Measurements from ENCODE around the gene TMEM50B.
"Not testable (repeated sequence)": the region's sequence is repeated elsewhere in the genome, so short reads cannot be mapped to it uniquely, and the experiment has no call there.

Gene TMEM50B

GRCh38 chr21:33479679-33480480 is at the start of gene TMEM50B:
Gene TMEM50B (minus strand): TSS chr21:33479974. CDS start chr21:33468885, 11,089 bp downstream.
- peaks cover 21% of the 10 kb centered on the region for H3K4me1 Mint-ChIP-seq (ENCODE audit: low read depth)
- H3K36me3 Mint-ChIP-seq (ENCODE audit: low read depth) = no peaks in the 10 kb centered on the region
- H3K4me3 Mint-ChIP-seq = peak within 1 kb of the TSS; percentile 89
- H3K9me3 Mint-ChIP-seq = no peaks in the 10 kb centered on the region
- no peaks in the 10 kb centered on the region for H3K27me3 Mint-ChIP-seq
- H3K27ac Mint-ChIP-seq = peak within 1 kb of the TSS; percentile 87

- Mint-ChIP-seq H3K4me1 (ENCODE audit: low read depth) (no peaks in the 10 kb centered on the region), H3K9me3 (no peaks in the 10 kb centered on the region), H3K36me3 (ENCODE audit: low read depth) (peaks cover 64% of the 10 kb centered on the region), H3K4me3 (no peak overlapping the region), H3K27ac (no peak overlapping the region), H3K27me3 (no peaks in the 10 kb centered on the region)
Measured at GRCh38 chr21:33522953-33523349, 43.2 kb upstream of the TMEM50B start.

- Mint-ChIP-seq H3K27me3 (no peaks in the 10 kb centered on the region), H3K4me3 (no peak overlapping the region), H3K9me3 (no peaks in the 10 kb centered on the region), H3K36me3 (ENCODE audit: low read depth) (peaks cover 63% of the 10 kb centered on the region), H3K27ac (no peak overlapping the region), H3K4me1 (ENCODE audit: low read depth) (no peaks in the 10 kb centered on the region)
Measured at GRCh38 chr21:33522297-33522952, 42.7 kb upstream of the TMEM50B start.

DNA sequence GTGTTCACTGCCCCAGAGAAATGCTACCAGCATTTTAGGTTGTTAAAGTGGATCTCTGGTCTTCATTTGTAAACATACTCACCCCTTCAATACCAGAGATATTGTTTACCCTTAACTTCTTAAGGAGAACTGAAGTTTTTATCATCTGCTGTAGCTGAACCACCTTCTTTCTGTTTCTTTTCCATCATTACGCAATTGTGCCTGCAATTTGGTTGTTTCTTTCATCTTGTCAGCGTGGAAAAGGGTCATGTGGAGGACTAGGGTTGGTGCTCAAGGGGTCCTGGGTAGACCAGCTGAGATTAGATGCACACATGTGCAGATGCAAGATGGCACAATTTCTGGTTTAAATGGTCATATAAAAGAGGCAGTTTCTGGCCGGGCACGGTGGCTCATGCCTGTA is 39.1 kb upstream of the TMEM50B start:
- H3K27ac Mint-ChIP-seq = no peak overlapping the region
- no peaks in the 10 kb centered on the region for H3K9me3 Mint-ChIP-seq
- peaks cover 69% of the 10 kb centered on the region for H3K36me3 Mint-ChIP-seq (ENCODE audit: low read depth)
- peaks cover 6% of the 10 kb centered on the region for H3K4me1 Mint-ChIP-seq (ENCODE audit: low read depth)
- H3K4me3 Mint-ChIP-seq = no peak overlapping the region
- H3K27me3 Mint-ChIP-seq = no peaks in the 10 kb centered on the region

- Mint-ChIP-seq H3K27me3 (no peaks in the 10 kb centered on the region), H3K27ac (no peak overlapping the region), H3K36me3 (ENCODE audit: low read depth) (peaks cover 73% of the 10 kb centered on the region), H3K4me3 (no peak overlapping the region), H3K4me1 (ENCODE audit: low read depth) (peaks cover 6% of the 10 kb centered on the region), H3K9me3 (no peaks in the 10 kb centered on the region)
Measured at GRCh38 chr21:33514229-33514628, 34.5 kb upstream of the TMEM50B start.

DNA sequence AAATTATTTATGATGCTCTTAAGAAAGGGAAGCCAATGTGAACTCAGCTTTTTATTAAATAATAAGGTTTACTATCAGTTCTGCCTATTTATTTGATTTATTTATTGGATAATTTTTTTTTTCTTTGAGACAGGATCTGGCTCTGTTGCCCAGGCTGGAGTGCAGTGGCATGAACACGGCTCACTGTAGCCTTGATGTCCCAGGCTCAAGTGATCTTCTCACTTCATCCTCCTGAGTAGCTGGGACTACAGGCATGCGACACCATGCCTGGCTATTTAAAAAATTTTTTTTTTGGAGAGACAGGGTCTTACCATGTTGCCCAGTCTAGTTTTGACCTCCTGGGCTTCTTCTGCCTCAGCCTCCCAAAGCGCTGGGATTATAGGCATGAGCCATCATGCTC is 32.7 kb upstream of the TMEM50B start:
- Mint-ChIP-seq H3K27ac (no peak overlapping the region), H3K4me1 (ENCODE audit: low read depth) (peaks cover 6% of the 10 kb centered on the region), H3K9me3 (no peaks in the 10 kb centered on the region), H3K4me3 (no peak overlapping the region), H3K27me3 (no peaks in the 10 kb centered on the region), H3K36me3 (ENCODE audit: low read depth) (peaks cover 76% of the 10 kb centered on the region)

DNA sequence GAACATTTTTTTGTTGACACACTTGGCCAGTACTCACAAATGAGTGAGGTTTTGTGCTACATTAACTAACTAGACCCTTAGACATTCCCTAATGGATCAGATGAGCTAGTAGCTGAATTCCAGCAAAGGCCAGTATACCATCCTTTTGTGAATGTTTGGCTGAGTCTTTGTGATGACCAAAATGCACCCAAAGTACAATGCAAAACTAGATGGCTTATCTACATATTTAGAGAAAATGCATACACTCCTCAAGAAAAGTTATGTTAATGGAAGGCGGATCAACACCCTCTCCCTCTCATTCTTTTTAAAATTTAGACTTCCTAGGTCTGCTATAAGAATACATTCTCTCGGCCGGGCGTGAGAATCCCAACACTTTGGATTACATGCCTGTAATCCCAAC is 31.9 kb upstream of the TMEM50B start:
- no peaks in the 10 kb centered on the region for H3K9me3 Mint-ChIP-seq
- peak overlapping the region; percentile 8 for H3K27ac Mint-ChIP-seq
- H3K4me1 Mint-ChIP-seq (ENCODE audit: low read depth) = peaks cover 6% of the 10 kb centered on the region
- H3K36me3 Mint-ChIP-seq (ENCODE audit: low read depth) = peaks cover 75% of the 10 kb centered on the region
- H3K27me3 Mint-ChIP-seq = no peaks in the 10 kb centered on the region
- no peak overlapping the region for H3K4me3 Mint-ChIP-seq

DNA sequence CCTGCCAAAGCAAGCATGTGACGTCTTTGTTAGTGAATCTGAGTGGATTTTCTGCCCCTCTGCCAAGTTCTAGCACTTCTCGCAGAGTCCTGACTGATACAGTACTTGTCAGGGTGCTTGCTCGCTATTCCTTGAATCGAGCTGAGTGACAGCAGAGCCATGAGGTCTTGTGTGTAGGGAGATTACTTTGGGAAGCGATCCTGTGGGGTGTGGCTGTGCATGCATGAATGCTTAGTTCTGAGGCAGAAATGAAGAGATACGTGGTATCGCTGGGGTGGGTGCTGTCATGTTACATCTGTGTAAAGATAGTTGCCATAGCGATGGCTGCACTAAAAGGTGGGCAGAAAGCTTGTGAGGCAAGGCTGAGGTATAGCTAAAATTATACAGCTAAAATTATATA is 31.1 kb upstream of the TMEM50B start:
- Mint-ChIP-seq H3K27ac (no peak overlapping the region), H3K4me1 (ENCODE audit: low read depth) (peaks cover 6% of the 10 kb centered on the region), H3K4me3 (no peak overlapping the region), H3K27me3 (no peaks in the 10 kb centered on the region), H3K36me3 (ENCODE audit: low read depth) (peaks cover 74% of the 10 kb centered on the region), H3K9me3 (no peaks in the 10 kb centered on the region)

- H3K4me3 Mint-ChIP-seq; H3K27ac Mint-ChIP-seq; H3K9me3 Mint-ChIP-seq; H3K4me1 Mint-ChIP-seq (ENCODE audit: low read depth); H3K27me3 Mint-ChIP-seq: not testable (repeated sequence)
- peaks cover 82% of the 10 kb centered on the region for H3K36me3 Mint-ChIP-seq (ENCODE audit: low read depth)
Measured at GRCh38 chr21:33507003-33507402, 27.2 kb upstream of the TMEM50B start.

DNA sequence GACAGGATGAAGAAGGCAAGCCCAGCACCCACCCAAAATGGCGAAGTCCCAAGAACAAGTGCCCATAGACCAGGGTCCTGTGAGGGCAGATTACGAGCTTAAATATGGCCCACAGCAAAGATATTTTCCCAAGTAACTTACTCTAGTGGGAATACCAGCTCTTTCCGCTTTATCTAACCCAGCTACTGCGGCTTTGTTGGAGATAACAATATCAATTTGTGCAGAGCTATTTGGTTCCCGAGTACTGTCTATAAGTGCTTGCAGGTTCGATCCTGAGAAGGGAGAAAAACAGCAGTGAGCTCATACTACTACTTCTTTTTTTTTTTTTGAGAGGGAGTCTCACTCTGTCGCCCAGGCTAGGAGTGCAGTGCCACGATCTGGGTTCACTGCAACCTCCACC is 26.1 kb upstream of the TMEM50B start:
- H3K36me3 Mint-ChIP-seq (ENCODE audit: low read depth) = peaks cover 74% of the 10 kb centered on the region
- H3K4me3 Mint-ChIP-seq = no peak overlapping the region
- H3K27ac Mint-ChIP-seq = no peak overlapping the region
- no peaks in the 10 kb centered on the region for H3K9me3 Mint-ChIP-seq
- H3K4me1 Mint-ChIP-seq (ENCODE audit: low read depth) = no peaks in the 10 kb centered on the region
- H3K27me3 Mint-ChIP-seq = no peaks in the 10 kb centered on the region

GRCh38 chr21:33496345-33496744 is 16.6 kb upstream of the TMEM50B start:
- H3K4me3 Mint-ChIP-seq = no peak overlapping the region
- H3K27ac Mint-ChIP-seq = no peak overlapping the region
- no peaks in the 10 kb centered on the region for H3K27me3 Mint-ChIP-seq

DNA sequence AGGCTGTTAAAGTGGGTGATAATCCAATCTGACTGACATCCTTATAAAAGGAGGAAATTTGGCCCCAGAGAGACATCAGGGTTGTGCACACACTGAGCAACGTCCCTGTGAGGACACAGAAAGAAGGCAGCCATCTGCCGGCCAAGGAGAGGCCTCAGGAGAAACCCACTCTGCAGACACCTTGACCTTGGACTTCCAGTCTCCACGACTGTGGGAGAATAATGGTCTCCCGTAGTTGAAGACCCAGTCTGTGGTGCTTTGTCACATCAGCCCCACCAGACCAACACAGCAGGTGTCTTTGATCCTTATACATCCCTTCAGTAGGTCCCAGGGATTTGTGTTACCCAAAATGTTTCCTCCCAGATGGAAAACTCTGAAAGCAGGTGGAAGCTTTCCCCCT is 16.0 kb upstream of the TMEM50B start:
- no peaks in the 10 kb centered on the region for H3K27me3 Mint-ChIP-seq
- no peaks in the 10 kb centered on the region for H3K9me3 Mint-ChIP-seq
- H3K36me3 Mint-ChIP-seq (ENCODE audit: low read depth) = no peaks in the 10 kb centered on the region
- H3K4me3 Mint-ChIP-seq = no peak overlapping the region
- H3K4me1 Mint-ChIP-seq (ENCODE audit: low read depth) = peaks cover 11% of the 10 kb centered on the region
- H3K27ac Mint-ChIP-seq = no peak overlapping the region

More at GRCh38 chr21:33496345-33496744, 16.6 kb upstream of the TMEM50B start:
- peaks cover 7% of the 10 kb centered on the region for H3K4me1 Mint-ChIP-seq (ENCODE audit: low read depth)
- H3K9me3 Mint-ChIP-seq = no peaks in the 10 kb centered on the region
- H3K36me3 Mint-ChIP-seq (ENCODE audit: low read depth) = no peaks in the 10 kb centered on the region

DNA sequence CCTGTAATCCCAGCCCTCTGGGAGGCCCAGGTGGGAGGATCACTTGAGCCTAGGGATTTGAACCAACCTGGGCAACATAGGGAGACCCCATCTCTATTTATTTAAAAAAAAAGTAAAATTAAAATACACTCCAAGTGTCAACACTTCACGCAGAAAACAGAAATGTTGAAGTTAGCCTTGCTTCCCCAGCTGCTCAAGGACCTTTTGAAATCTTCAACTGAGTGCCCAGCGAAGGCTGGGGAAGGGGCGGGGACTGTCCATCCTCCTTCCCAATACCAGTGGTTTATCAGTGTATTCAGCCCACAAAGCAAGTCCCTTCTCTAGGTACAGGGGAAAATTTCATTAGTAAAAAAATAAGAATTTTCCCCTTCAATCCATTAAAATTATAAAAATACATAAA is 14.0 kb upstream of the TMEM50B start:
- Mint-ChIP-seq H3K36me3 (ENCODE audit: low read depth) (no peaks in the 10 kb centered on the region), H3K4me3 (no peak overlapping the region)

GRCh38 chr21:33492571-33492970 is 12.8 kb upstream of the TMEM50B start:
- H3K9me3 Mint-ChIP-seq = no peaks in the 10 kb centered on the region
- no peaks in the 10 kb centered on the region for H3K27me3 Mint-ChIP-seq
- no peak overlapping the region for H3K27ac Mint-ChIP-seq
- H3K36me3 Mint-ChIP-seq (ENCODE audit: low read depth) = no peaks in the 10 kb centered on the region
- H3K4me3 Mint-ChIP-seq = peak overlapping the region; percentile 85
- peaks cover 13% of the 10 kb centered on the region for H3K4me1 Mint-ChIP-seq (ENCODE audit: low read depth)

More for the DNA sequence above, 14.0 kb upstream of the TMEM50B start:
- Mint-ChIP-seq H3K9me3 (no peaks in the 10 kb centered on the region), H3K27ac (no peak overlapping the region), H3K27me3 (no peaks in the 10 kb centered on the region), H3K4me1 (ENCODE audit: low read depth) (peaks cover 13% of the 10 kb centered on the region)

- Mint-ChIP-seq H3K36me3 (ENCODE audit: low read depth) (no peaks in the 10 kb centered on the region), H3K27me3 (no peaks in the 10 kb centered on the region), H3K9me3 (no peaks in the 10 kb centered on the region), H3K4me1 (ENCODE audit: low read depth) (peaks cover 13% of the 10 kb centered on the region), H3K4me3 (peak within 1 kb of the TSS; percentile 85), H3K27ac (peak within 1 kb of the TSS; percentile 79)
Measured at GRCh38 chr21:33491373-33492102, 11.8 kb upstream of the TMEM50B start, which contains the start of gene DNAJC28. Gene DNAJC28 (minus strand): TSS chr21:33491716. CDS start chr21:33489393, 2,323 bp downstream.
